ENCODE results near the gene TULP1.

DNA sequence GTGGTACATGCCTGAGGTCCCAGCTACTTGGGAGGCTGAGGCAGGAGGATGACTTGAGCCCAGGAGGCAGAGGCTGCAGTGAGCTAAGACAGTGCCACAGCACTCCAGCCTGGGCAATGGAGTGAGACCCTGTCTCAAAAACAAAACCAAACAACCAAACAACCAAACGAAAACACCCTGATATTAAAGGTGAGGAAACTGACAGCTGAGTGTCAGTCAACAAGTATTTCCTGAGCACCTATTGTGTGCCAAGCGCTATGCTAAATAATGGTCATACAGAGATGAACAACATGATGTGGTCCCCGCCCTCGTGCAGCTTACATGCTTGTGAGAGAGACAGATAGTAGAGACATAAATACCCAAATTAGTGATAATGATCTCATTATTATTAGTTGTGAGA lies 1.9 kb upstream of the TULP1 start:
- TF ChIP-seq EZH2phosphoT487 (IDR thresholded peaks at IDR 0.05; ENCODE audit: insufficient read depth, low read depth) (no peak), EZH2 (IDR thresholded peaks at IDR 0.05; ENCODE audit: insufficient read depth, poor library complexity, severe bottlenecking) (no peak)
